ENCODE measurements around the gene PLD5. TPM values are rescaled to one million over a fixed set of nuclear protein-coding genes. Genes with fewer than 3 reads are reported as not detected.
A peak's percentile ranks its signal among the peaks of the same experiment; 100 is the strongest.
"Not testable (repeated sequence)": the region's sequence is repeated elsewhere in the genome, so short reads cannot be mapped to it uniquely, and the experiment has no call there.

PLD5 gene
- polyA plus RNA-seq, 3 donors: not detected

GRCh38 chr1:242062271-242062670, 462.2 kb downstream of the PLD5 start:
- DNase-seq: no peak
- no peak for TF ChIP-seq CTCF (IDR thresholded peaks at IDR 0.05)
- Histone ChIP-seq H3K27me3 (ENCODE audit: control insufficient read depth in 2 of 2, insufficient read depth in 2 of 2, low read length in 2 of 2) (no peaks in the 10 kb centered on the region), H3K4me3 (replicated peaks in 1 of 3; ENCODE audit: low read depth in 2 of 3, low read length in 3 of 3) (no peak overlapping the region), H3K4me1 (ENCODE audit: control insufficient read depth in 1 of 2, insufficient read depth in 2 of 2, low read length in 2 of 2) (no peaks in the 10 kb centered on the region), H4K20me1 (ENCODE audit: insufficient read depth, low read length) (no peaks in the 10 kb centered on the region), H3K79me2 (ENCODE audit: insufficient read depth, low read length) (no peaks in the 10 kb centered on the region), H3K4me2 (replicated peaks; ENCODE audit: extremely low read depth, low read length, poor library complexity, severe bottlenecking) (no peak overlapping the region), H3K9me3 (replicated peaks in 1 of 2; ENCODE audit: control insufficient read depth in 1 of 2, insufficient read depth in 1 of 2, low read length in 2 of 2) (peaks cover 0 to 15% of the 10 kb centered on the region in 2 donors), H3K9ac (ENCODE audit: insufficient read depth, low read length, poor library complexity, severe bottlenecking) (no peak overlapping the region), H3K27ac (ENCODE audit: low read depth in 1 of 2, low read length in 2 of 2) (no peak overlapping the region), H3K36me3 (replicated peaks in 1 of 2; ENCODE audit: control insufficient read depth in 1 of 2, insufficient read depth in 2 of 2, low read length in 2 of 2) (no peaks in the 10 kb centered on the region), H2AFZ (ENCODE audit: insufficient read depth, low read depth, low read length, poor library complexity, severe bottlenecking) (no peak overlapping the region)
- Mint-ChIP-seq H3K36me3 (no peaks in the 10 kb centered on the region), H3K27me3 (ENCODE audit: low read depth in 3 of 3) (peaks cover 0 to 3% (median 2%) of the 10 kb centered on the region in 3 donors), H3K9me3 (peaks cover 3 to 16% (median 5%) of the 10 kb centered on the region in 7 donors), H3K4me3 (no peak overlapping the region), H3K27ac (peak overlapping the region in 1 of 7 donors; percentile 54), H3K4me1 (no peaks in the 10 kb centered on the region)
- intact Hi-C loops (cut with micrococcal nuclease): no loop called here
- WGBS (ENCODE audit: insufficient coverage): 79% methylated on average over 3 of the region's 3 CpGs

- Histone ChIP-seq H3K4me2 (replicated peaks; ENCODE audit: extremely low read depth, low read length, poor library complexity, severe bottlenecking) (no peak overlapping the region), H3K36me3 (replicated peaks in 1 of 2; ENCODE audit: control insufficient read depth in 1 of 2, insufficient read depth in 2 of 2, low read length in 2 of 2) (no peaks in the 10 kb centered on the region), H3K79me2 (ENCODE audit: insufficient read depth, low read length) (no peaks in the 10 kb centered on the region), H3K9me3 (replicated peaks in 1 of 2; ENCODE audit: control insufficient read depth in 1 of 2, insufficient read depth in 1 of 2, low read length in 2 of 2) (peaks cover 0 to 20% of the 10 kb centered on the region in 2 donors), H3K9ac (ENCODE audit: insufficient read depth, low read length, poor library complexity, severe bottlenecking) (no peak overlapping the region), H3K27me3 (ENCODE audit: control insufficient read depth in 2 of 2, insufficient read depth in 2 of 2, low read length in 2 of 2) (no peaks in the 10 kb centered on the region), H3K27ac (ENCODE audit: low read depth in 1 of 2, low read length in 2 of 2) (no peak overlapping the region), H4K20me1 (ENCODE audit: insufficient read depth, low read length) (no peaks in the 10 kb centered on the region), H3K4me3 (replicated peaks in 1 of 3; ENCODE audit: low read depth in 2 of 3, low read length in 3 of 3) (no peak overlapping the region), H3K4me1 (ENCODE audit: control insufficient read depth in 1 of 2, insufficient read depth in 2 of 2, low read length in 2 of 2) (no peaks in the 10 kb centered on the region), H2AFZ (ENCODE audit: insufficient read depth, low read depth, low read length, poor library complexity, severe bottlenecking) (no peak overlapping the region)
- no peak for DNase-seq
- no peaks in the 10 kb centered on the region for H3K36me3 Mint-ChIP-seq
- peak overlapping the region in 1 of 7 donors; percentile 54 for H3K27ac Mint-ChIP-seq
- intact Hi-C loops (cut with micrococcal nuclease): no loop called here
- no peaks in the 10 kb centered on the region for H3K4me1 Mint-ChIP-seq
- 87% methylated on average over 5 of the region's 11 CpGs for WGBS (ENCODE audit: insufficient coverage)
- H3K4me3 Mint-ChIP-seq: no peak overlapping the region
- H3K9me3 Mint-ChIP-seq: peaks cover 4 to 20% (median 7%) of the 10 kb centered on the region in 7 donors
- no peak for TF ChIP-seq CTCF (IDR thresholded peaks at IDR 0.05)
- H3K27me3 Mint-ChIP-seq (ENCODE audit: low read depth in 3 of 3): peaks cover 0 to 3% (median 2%) of the 10 kb centered on the region in 3 donors
Measured at GRCh38 chr1:242059976-242060375, 464.5 kb downstream of the PLD5 start.

GRCh38 chr1:242058582-242058981, 465.9 kb downstream of the PLD5 start:
- intact Hi-C loops (cut with micrococcal nuclease); H4K20me1 ChIP-seq (ENCODE audit: insufficient read depth, low read length); H3K27me3 ChIP-seq (ENCODE audit: control insufficient read depth in 2 of 2, insufficient read depth in 2 of 2, low read length in 2 of 2); H3K79me2 ChIP-seq (ENCODE audit: insufficient read depth, low read length); H3K9ac ChIP-seq (ENCODE audit: insufficient read depth, low read length, poor library complexity, severe bottlenecking); H3K36me3 Mint-ChIP-seq; DNase-seq; H3K4me3 Mint-ChIP-seq; H3K27me3 Mint-ChIP-seq (ENCODE audit: low read depth in 3 of 3); H3K27ac Mint-ChIP-seq; H3K4me2 ChIP-seq (replicated peaks; ENCODE audit: extremely low read depth, low read length, poor library complexity, severe bottlenecking); H3K4me3 ChIP-seq (replicated peaks in 1 of 3; ENCODE audit: low read depth in 2 of 3, low read length in 3 of 3); H2AFZ ChIP-seq (ENCODE audit: insufficient read depth, low read depth, low read length, poor library complexity, severe bottlenecking); H3K4me1 ChIP-seq (ENCODE audit: control insufficient read depth in 1 of 2, insufficient read depth in 2 of 2, low read length in 2 of 2); H3K4me1 Mint-ChIP-seq; H3K36me3 ChIP-seq (replicated peaks in 1 of 2; ENCODE audit: control insufficient read depth in 1 of 2, insufficient read depth in 2 of 2, low read length in 2 of 2); H3K27ac ChIP-seq (ENCODE audit: low read depth in 1 of 2, low read length in 2 of 2): not testable (repeated sequence)
- peaks cover 4 to 21% (median 7%) of the 10 kb centered on the region in 7 donors for H3K9me3 Mint-ChIP-seq
- peaks cover 0 to 20% of the 10 kb centered on the region in 2 donors for H3K9me3 ChIP-seq (replicated peaks in 1 of 2; ENCODE audit: control insufficient read depth in 1 of 2, insufficient read depth in 1 of 2, low read length in 2 of 2)
- WGBS (ENCODE audit: insufficient coverage): no CpG with 5 or more reads among the region's 4 CpGs
